Uterus (tissue), 4 donors: Measurements from ENCODE around the gene CUBN. TPM values are rescaled to one million over a fixed set of nuclear protein-coding genes. Genes with fewer than 3 reads are reported as not detected.

Source experiments
- DNase-seq, 2 donors: peaks; one replicate each; pipeline ENCODE4 v3.0.0-alpha.2; 2019 to 2020
- H3K27ac ChIP-seq, 2 donors: fragments of 200-600 bp; sonication (generic); 1 replicate in 1 of 2; 2 replicates in 1 of 2; pipeline ENCODE4 v1.5.1; 2016 to 2018
- H3K27me3 ChIP-seq, 2 donors: fragments of 200-600 bp; sonication (generic); one replicate each; pipeline ENCODE4 v1.5.1; 2018 to 2019; ENCODE audit warnings: control low read depth in 1 of 2
- H3K36me3 ChIP-seq, 2 donors: fragments of 200-600 bp; sonication (generic); one replicate each; pipeline ENCODE4 v1.5.1; 2019; ENCODE audit warnings: control low read depth in 1 of 2
- H3K4me1 ChIP-seq, 2 donors: fragments of 200-600 bp; sonication (generic); one replicate each; pipeline ENCODE4 v1.5.1; 2018 to 2019; ENCODE audit warnings: control low read depth in 1 of 2
- H3K4me3 ChIP-seq, 2 donors: fragments of 200-600 bp; sonication (generic); 1 replicate in 1 of 2; 2 replicates in 1 of 2; pipeline ENCODE4 v1.5.1; 2018 to 2019; ENCODE audit warnings: mild to moderate bottlenecking in 1 of 2
- H3K9me3 ChIP-seq, 2 donors: fragments of 200-600 bp; sonication (generic); one replicate each; pipeline ENCODE4 v1.5.1; 2019; ENCODE audit warnings: control low read depth in 1 of 2
- POLR2A ChIP-seq, 2 donors: fragments of 450-650 bp; IDR thresholded peaks; one replicate each; pipeline ENCODE4 v1.6.1; 2016; ENCODE audit warnings: antibody characterized with exemption in 2 of 2, mild to moderate bottlenecking in 1 of 2, moderate library complexity in 1 of 2
- intact Hi-C: fragments of 100-400 bp; cut with DNase I; formaldehyde crosslinking; loops from one replicate; pipeline ENCODE4 v1.15.1; 2023; ENCODE audit warnings: low total_unique reads
- total RNA-seq, 4 donors: library from RNA; depleted of rRNA in 3 of 4; stranded (reverse); fragments of >200 nt in 3 of 4; gene quantifications; one replicate each; pipeline versions ENCODE4 v1.1.0 to v1.2.4, GENCODE V29; 2014 to 2023
- TF ChIP-seq, protein P1 (sequence below), 4 experiments: fragments of 200-600 bp in 2 of 4; fragments of 450-650 bp in 2 of 4; sonication (generic) in 2 of 4; IDR thresholded peaks; one replicate each; pipeline ENCODE4 v1.5.1; 2016 to 2019; ENCODE audit warnings: antibody characterized with exemption in 4 of 4, mild to moderate bottlenecking in 2 of 4, moderate library complexity in 1 of 4
- donor health status: DM: yes; HTN: yes; CAD: no.

Gene CUBN
- total RNA-seq, 4 donors from 2014 or later = 3.5 to 9.5 (median 5.1) TPM

DNA sequence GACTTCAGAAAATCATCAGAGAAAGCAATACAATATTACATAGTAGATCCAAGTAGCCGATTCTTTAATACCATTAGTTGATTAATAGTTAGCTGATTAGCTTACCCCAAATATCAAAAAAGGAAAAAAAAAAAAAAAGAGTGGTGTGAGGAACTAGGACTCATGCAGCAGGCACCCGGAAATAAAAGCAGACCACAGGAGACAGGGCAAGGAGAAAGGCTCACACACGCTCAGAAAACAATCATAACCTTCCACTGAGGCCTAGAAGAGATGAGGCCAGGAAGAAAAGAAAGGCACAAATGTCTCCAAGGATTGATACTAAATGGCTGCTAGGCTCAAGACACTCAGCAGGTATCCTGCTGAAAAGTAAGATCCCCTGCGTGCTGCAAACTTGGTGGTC lies 45.9 kb upstream of the CUBN start:
- H3K9me3 ChIP-seq = no peaks in the 10 kb centered on the region
- DNase-seq = no peak
- H3K27ac ChIP-seq = no peak overlapping the region
- H3K36me3 ChIP-seq = no peaks in the 10 kb centered on the region
- TF ChIP-seq POLR2A (IDR thresholded peaks at IDR 0.05) = no peak
- TF ChIP-seq, protein P1, sequence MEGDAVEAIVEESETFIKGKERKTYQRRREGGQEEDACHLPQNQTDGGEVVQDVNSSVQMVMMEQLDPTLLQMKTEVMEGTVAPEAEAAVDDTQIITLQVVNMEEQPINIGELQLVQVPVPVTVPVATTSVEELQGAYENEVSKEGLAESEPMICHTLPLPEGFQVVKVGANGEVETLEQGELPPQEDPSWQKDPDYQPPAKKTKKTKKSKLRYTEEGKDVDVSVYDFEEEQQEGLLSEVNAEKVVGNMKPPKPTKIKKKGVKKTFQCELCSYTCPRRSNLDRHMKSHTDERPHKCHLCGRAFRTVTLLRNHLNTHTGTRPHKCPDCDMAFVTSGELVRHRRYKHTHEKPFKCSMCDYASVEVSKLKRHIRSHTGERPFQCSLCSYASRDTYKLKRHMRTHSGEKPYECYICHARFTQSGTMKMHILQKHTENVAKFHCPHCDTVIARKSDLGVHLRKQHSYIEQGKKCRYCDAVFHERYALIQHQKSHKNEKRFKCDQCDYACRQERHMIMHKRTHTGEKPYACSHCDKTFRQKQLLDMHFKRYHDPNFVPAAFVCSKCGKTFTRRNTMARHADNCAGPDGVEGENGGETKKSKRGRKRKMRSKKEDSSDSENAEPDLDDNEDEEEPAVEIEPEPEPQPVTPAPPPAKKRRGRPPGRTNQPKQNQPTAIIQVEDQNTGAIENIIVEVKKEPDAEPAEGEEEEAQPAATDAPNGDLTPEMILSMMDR (IDR thresholded peaks at IDR 0.05) = no peak
- no peak overlapping the region for H3K4me3 ChIP-seq
- no peaks in the 10 kb centered on the region for H3K27me3 ChIP-seq
- H3K4me1 ChIP-seq = no peaks in the 10 kb centered on the region
- intact Hi-C loops = no loop called here

DNA sequence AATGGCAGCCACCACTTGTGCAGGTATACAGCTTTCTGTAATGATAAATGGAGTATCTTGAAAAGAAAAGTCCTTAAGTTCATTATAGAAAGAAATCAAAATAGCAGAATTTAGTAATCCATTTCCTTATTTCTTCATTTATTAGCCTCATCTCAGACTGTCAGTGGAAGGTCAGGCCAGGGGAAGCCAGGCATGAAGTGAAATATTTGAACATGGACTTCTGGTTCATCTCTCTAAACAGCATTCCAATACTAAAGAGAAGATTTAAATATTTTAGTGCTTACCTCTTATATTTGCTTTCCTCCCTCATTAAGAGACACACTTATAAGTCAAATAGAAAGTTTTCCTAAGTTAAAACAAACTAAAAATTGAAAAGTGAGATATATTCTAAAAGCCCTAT lies 45.0 kb upstream of the CUBN start:
- Histone ChIP-seq H3K36me3 (no peaks in the 10 kb centered on the region), H3K4me3 (no peak overlapping the region), H3K27ac (no peak overlapping the region), H3K9me3 (no peaks in the 10 kb centered on the region), H3K4me1 (no peaks in the 10 kb centered on the region), H3K27me3 (no peaks in the 10 kb centered on the region)
- TF ChIP-seq, protein P1 (IDR thresholded peaks at IDR 0.05) = no peak
- no peak for TF ChIP-seq POLR2A (IDR thresholded peaks at IDR 0.05)
- intact Hi-C loops = no loop called here
- no peak for DNase-seq

DNA sequence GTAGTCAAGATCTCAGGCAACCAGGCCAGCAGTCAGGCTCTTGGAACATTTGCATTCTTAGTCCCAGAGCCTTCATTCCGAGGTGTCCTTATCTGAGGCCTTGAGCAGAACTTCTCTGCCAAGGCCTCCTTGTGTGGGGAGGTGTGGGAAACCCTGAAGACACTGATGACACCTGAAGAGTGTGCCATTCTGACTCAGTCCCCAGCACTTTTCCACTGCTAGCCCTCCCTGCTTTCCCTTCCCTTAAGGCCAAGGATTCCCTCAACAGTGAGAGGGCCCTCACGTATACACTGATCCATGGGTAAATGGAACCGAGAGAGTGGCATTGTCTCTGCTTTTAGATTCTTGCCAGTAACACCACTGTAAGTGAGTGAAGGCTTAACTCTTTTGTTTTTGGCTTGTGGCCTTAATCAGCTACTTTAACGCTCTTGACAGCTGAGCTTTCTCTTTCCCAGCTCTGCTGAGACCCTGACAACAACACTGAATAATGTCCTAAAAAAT lies 41.6 kb upstream of the CUBN start:
- no peak overlapping the region for H3K27ac ChIP-seq
- no peaks in the 10 kb centered on the region for H3K36me3 ChIP-seq
- no peak overlapping the region for H3K4me3 ChIP-seq
- no peaks in the 10 kb centered on the region for H3K4me1 ChIP-seq
- H3K27me3 ChIP-seq = no peaks in the 10 kb centered on the region
- no peak for DNase-seq
- TF ChIP-seq, protein P1 (IDR thresholded peaks at IDR 0.05) = no peak
- TF ChIP-seq POLR2A (IDR thresholded peaks at IDR 0.05) = no peak
- intact Hi-C loops = no loop called here
- H3K9me3 ChIP-seq = no peaks in the 10 kb centered on the region

DNA sequence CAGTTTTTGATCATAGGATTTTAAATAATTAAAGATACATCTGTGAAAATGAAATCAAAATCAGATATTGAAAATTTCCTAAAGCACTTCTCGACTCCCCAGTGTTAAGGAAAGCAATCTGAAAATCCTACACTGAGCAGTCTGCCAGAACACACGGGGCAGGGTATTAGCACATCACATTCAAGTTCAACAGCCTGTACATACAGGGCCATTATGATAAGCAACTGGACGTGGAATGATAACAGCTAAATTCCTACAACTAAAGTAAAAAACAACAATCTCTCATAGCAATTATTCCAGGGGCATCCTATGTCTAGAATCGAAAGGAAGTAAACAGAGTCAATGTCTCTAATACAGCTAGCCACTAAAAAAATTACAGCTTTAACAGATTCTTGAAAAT lies 40.2 kb upstream of the CUBN start:
- intact Hi-C loops = no loop called here
- Histone ChIP-seq H3K27ac (no peak overlapping the region), H3K27me3 (no peaks in the 10 kb centered on the region), H3K36me3 (no peaks in the 10 kb centered on the region), H3K4me3 (no peak overlapping the region), H3K9me3 (no peaks in the 10 kb centered on the region), H3K4me1 (no peaks in the 10 kb centered on the region)
- TF ChIP-seq, protein P1 (IDR thresholded peaks at IDR 0.05) = no peak
- TF ChIP-seq POLR2A (IDR thresholded peaks at IDR 0.05) = no peak
- no peak for DNase-seq

DNA sequence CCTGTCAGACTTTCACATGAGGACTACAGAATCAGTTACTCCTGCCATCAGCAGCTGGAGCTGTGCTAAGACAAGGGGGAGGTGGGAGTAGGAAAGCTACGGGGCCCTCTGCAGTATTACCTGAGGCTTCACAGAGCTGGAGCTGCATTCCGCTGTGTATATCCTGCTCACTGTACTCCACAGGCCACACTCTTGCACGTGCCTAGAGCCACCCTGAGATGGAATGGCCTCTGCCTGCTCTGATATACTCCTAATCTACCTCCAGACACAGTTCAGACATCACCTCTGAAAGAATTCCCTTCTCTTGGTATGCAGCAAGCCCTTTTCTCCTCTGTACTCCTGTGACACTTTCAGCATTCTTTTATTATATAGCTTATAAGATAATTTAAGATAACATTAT lies 37.1 kb upstream of the CUBN start:
- Histone ChIP-seq H3K4me3 (no peak overlapping the region), H3K27me3 (no peaks in the 10 kb centered on the region), H3K36me3 (no peaks in the 10 kb centered on the region), H3K27ac (no peak overlapping the region), H3K4me1 (no peaks in the 10 kb centered on the region), H3K9me3 (no peaks in the 10 kb centered on the region)
- TF ChIP-seq, protein P1 (IDR thresholded peaks at IDR 0.05) = no peak
- TF ChIP-seq POLR2A (IDR thresholded peaks at IDR 0.05) = no peak
- intact Hi-C loops = no loop called here
- DNase-seq = no peak
